Measurements from ENCODE around the gene NBAS.

Gene NBAS

GRCh38 chr2:15498554-15498953 is 62.6 kb downstream of the NBAS start:
- no peak overlapping the region for H3K4me3 ChIP-seq (ENCODE audit: low read depth, low read length)
- TF ChIP-seq CTCF (IDR thresholded peaks at IDR 0.05; ENCODE audit: control insufficient read depth, extremely low read depth, insufficient read depth) = no peak
- DNase-seq (ENCODE audit: low read depth) = no peak

- no peak overlapping the region for H3K4me3 ChIP-seq (ENCODE audit: low read depth, low read length)
- TF ChIP-seq CTCF (IDR thresholded peaks at IDR 0.05; ENCODE audit: control insufficient read depth, extremely low read depth, insufficient read depth) = no peak
These were observed 66.3 kb downstream of the NBAS start for GRCh38 chr2:15494877-15495276.

GRCh38 chr2:15492773-15493325 is 68.3 kb downstream of the NBAS start:
- no peak for DNase-seq (ENCODE audit: low read depth)
- TF ChIP-seq CTCF (IDR thresholded peaks at IDR 0.05; ENCODE audit: control insufficient read depth, extremely low read depth, insufficient read depth) = no peak
- H3K4me3 ChIP-seq (ENCODE audit: low read depth, low read length) = no peak overlapping the region

More at GRCh38 chr2:15494877-15495276, 66.3 kb downstream of the NBAS start:
- DNase-seq (ENCODE audit: low read depth) = no peak

- no peak for TF ChIP-seq CTCF (IDR thresholded peaks at IDR 0.05; ENCODE audit: control insufficient read depth, extremely low read depth, insufficient read depth)
- DNase-seq (ENCODE audit: low read depth) = no peak
- no peak overlapping the region for H3K4me3 ChIP-seq (ENCODE audit: low read depth, low read length)
These were observed 74.4 kb downstream of the NBAS start for GRCh38 chr2:15486770-15487169.

- TF ChIP-seq CTCF (IDR thresholded peaks at IDR 0.05; ENCODE audit: control insufficient read depth, extremely low read depth, insufficient read depth) = no peak
- no peak overlapping the region for H3K4me3 ChIP-seq (ENCODE audit: low read depth, low read length)
- DNase-seq (ENCODE audit: low read depth) = no peak
These were observed 75.2 kb downstream of the NBAS start for GRCh38 chr2:15485949-15486348.

GRCh38 chr2:15481000-15481399 is 80.1 kb downstream of the NBAS start:
- no peak overlapping the region for H3K4me3 ChIP-seq (ENCODE audit: low read depth, low read length)
- no peak for TF ChIP-seq CTCF (IDR thresholded peaks at IDR 0.05; ENCODE audit: control insufficient read depth, extremely low read depth, insufficient read depth)
- DNase-seq (ENCODE audit: low read depth) = no peak

- no peak for TF ChIP-seq CTCF (IDR thresholded peaks at IDR 0.05; ENCODE audit: control insufficient read depth, extremely low read depth, insufficient read depth)
- no peak for DNase-seq (ENCODE audit: low read depth)
These were observed 80.6 kb downstream of the NBAS start for GRCh38 chr2:15480552-15480951.

More at GRCh38 chr2:15480552-15480951, 80.6 kb downstream of the NBAS start:
- no peak overlapping the region for H3K4me3 ChIP-seq (ENCODE audit: low read depth, low read length)
